Keratinocyte (primary cell): Measurements from ENCODE around the gene SLC22A31. TPM values are rescaled to one million over a fixed set of nuclear protein-coding genes. Genes with fewer than 3 reads are reported as not detected.

Experiments
- DNase-seq: peaks from one replicate; pipeline ENCODE4 v3.0.0-alpha.2; 2011; ENCODE audit warnings: low read depth, missing footprints, low spot score
- FAIRE-seq: peaks from 2 replicates; lab custom pipeline; 2011; peaks lifted over from hg19 to GRCh38; lab: Jason Lieb, UNC
- H2AFZ ChIP-seq: 2 replicates; pipeline ENCODE4 v1.6.0; 2012; ENCODE audit warnings: low read length, control low read depth, inconsistent platforms; ENCODE audit not compliant: control insufficient read depth
- H3K27ac ChIP-seq: 2 replicates; pipeline ENCODE4 v1.5.1; 2011; ENCODE audit warnings: low read length; ENCODE audit not compliant: control insufficient read depth, insufficient read depth
- H3K27me3 ChIP-seq: 3 replicates; pipeline ENCODE4 v1.6.0; 2011; ENCODE audit warnings: low read length; ENCODE audit not compliant: control insufficient read depth, insufficient read depth; ENCODE audit errors: extremely low read depth
- H3K36me3 ChIP-seq, 2 experiments: 2 replicates in 1 of 2; 3 replicates in 1 of 2; pipeline ENCODE4 v1.5.1; 2011; ENCODE audit warnings: low read length in 2 of 2, mild to moderate bottlenecking in 1 of 2; ENCODE audit not compliant: control insufficient read depth in 2 of 2, insufficient read depth in 2 of 2; ENCODE audit errors: extremely low read depth in 1 of 2
- H3K4me1 ChIP-seq: 3 replicates; pipeline ENCODE4 v1.5.1; 2011; ENCODE audit warnings: low read length; ENCODE audit not compliant: control insufficient read depth, insufficient read depth; ENCODE audit errors: extremely low read depth
- H3K4me2 ChIP-seq: 3 replicates; pipeline ENCODE4 v1.6.0; 2011; ENCODE audit warnings: low read depth, low read length; ENCODE audit not compliant: control insufficient read depth, insufficient read depth; ENCODE audit errors: extremely low read depth
- H3K4me3 ChIP-seq, 3 experiments: fragments of 200-600 bp in 1 of 3; sonication (generic) in 1 of 3; 2 replicates in 2 of 3; 3 replicates in 1 of 3; pipeline ENCODE4 v1.5.1; 2011 to 2016; ENCODE audit warnings: low read length in 3 of 3, mild to moderate bottlenecking in 3 of 3, control low read depth in 2 of 3, inconsistent platforms in 1 of 3, low read depth in 1 of 3, mixed read lengths in 1 of 3, mixed run types in 1 of 3, moderate library complexity in 1 of 3; ENCODE audit not compliant: control insufficient read depth in 2 of 3, insufficient read depth in 2 of 3; ENCODE audit errors: extremely low read depth in 1 of 3
- H3K79me2 ChIP-seq: 2 replicates; pipeline ENCODE4 v1.6.0; 2012; ENCODE audit warnings: low read length; ENCODE audit not compliant: control insufficient read depth, insufficient read depth
- H3K9ac ChIP-seq: 3 replicates; pipeline ENCODE4 v1.6.0; 2011; ENCODE audit warnings: low read length; ENCODE audit not compliant: control insufficient read depth, insufficient read depth; ENCODE audit errors: extremely low read depth
- H3K9me1 ChIP-seq: 3 replicates; pipeline ENCODE4 v1.6.0; 2011; ENCODE audit warnings: low read length; ENCODE audit not compliant: control insufficient read depth, insufficient read depth; ENCODE audit errors: extremely low read depth
- H3K9me3 ChIP-seq: 2 replicates; pipeline ENCODE4 v1.5.1; 2012; ENCODE audit warnings: low read depth, low read length; ENCODE audit not compliant: control insufficient read depth
- H4K20me1 ChIP-seq: 3 replicates; pipeline ENCODE4 v1.6.0; 2011; ENCODE audit warnings: low read length; ENCODE audit not compliant: control insufficient read depth, insufficient read depth; ENCODE audit errors: extremely low read depth
- CTCF ChIP-seq, 3 experiments: IDR thresholded peaks in 1 of 3; conservative IDR thresholded peaks in 1 of 3; optimal IDR thresholded peaks in 1 of 3; 2 replicates in 2 of 3; 3 replicates in 1 of 3; pipeline versions ENCODE3 to v1.5.1; 2011; ENCODE audit warnings: low read length in 3 of 3, mild to moderate bottlenecking in 3 of 3, moderate library complexity in 2 of 3, control low read depth in 1 of 3, inconsistent platforms in 1 of 3; ENCODE audit not compliant: insufficient read depth in 2 of 3; ENCODE audit errors: extremely low read depth in 1 of 3
- EZH2 ChIP-seq: IDR thresholded peaks from one replicate; pipeline ENCODE4 v1.6.1; 2012; ENCODE audit warnings: inconsistent platforms, mild to moderate bottlenecking, low read length, moderate library complexity
- dilution Hi-C: fragments of 300-500 bp; cut with MboI; formaldehyde crosslinking; loops from one replicate; pipeline ENCODE4 v1.7.0; 2020; ENCODE audit warnings: low sequenced_read_pairs; ENCODE audit not compliant: extremely low pct_ligation_motif_present
- polyA plus RNA-seq, 5 experiments: library from polyadenylated mRNA; depleted of rRNA in 3 of 5; stranded (reverse) in 3 of 5; stranded (forward) in 1 of 5; unstranded in 1 of 5; fragments of >200 nt; gene quantifications; 1 replicate in 1 of 5; 2 replicates in 3 of 5; 3 replicates in 1 of 5; pipeline versions ENCODE4 v1.2.1 to v1.2.3, GENCODE V29; 2011 to 2012; ENCODE audit warnings: missing spikeins in 2 of 5, low read depth in 1 of 5, low replicate concordance in 1 of 5

SLC22A31 gene
- polyA plus RNA-seq, 1 donor (not counting 4 experiments of a cell fraction or from before 2014, with no cell fraction given): not detected

GRCh38 chr16:89237733-89238132 is 37.4 kb upstream of the SLC22A31 start:
- no peak for TF ChIP-seq CTCF (optimal IDR thresholded peaks at IDR 0.05 in 1 of 3, IDR thresholded peaks at IDR 0.05 in 1 of 3, conservative IDR thresholded peaks at IDR 0.05 in 1 of 3; ENCODE audit: extremely low read depth in 1 of 3, insufficient read depth in 2 of 3, low read length in 3 of 3)
- TF ChIP-seq EZH2: no peak
- Histone ChIP-seq H3K4me1 (no peaks in the 10 kb centered on the region), H3K79me2 (peaks cover 7% of the 10 kb centered on the region), H3K4me3 (no peak overlapping the region), H3K9me1 (no peaks in the 10 kb centered on the region), H2AFZ (no peak overlapping the region), H3K27me3 (no peaks in the 10 kb centered on the region), H3K9ac (no peak overlapping the region), H3K9me3 (no peaks in the 10 kb centered on the region), H3K27ac (no peak overlapping the region), H3K36me3 (peaks cover 9% of the 10 kb centered on the region in 2 experiments), H4K20me1 (no peaks in the 10 kb centered on the region), H3K4me2 (no peak overlapping the region)
- DNase-seq (no peak), FAIRE-seq (no peak)
- dilution Hi-C loops: no loop called here

- H3K4me1 ChIP-seq: no peaks in the 10 kb centered on the region
- no peak overlapping the region for H3K27ac ChIP-seq
- no peak for FAIRE-seq
- H3K36me3 ChIP-seq: peaks cover 18 to 19% of the 10 kb centered on the region in 2 experiments
- H4K20me1 ChIP-seq: peaks cover 1% of the 10 kb centered on the region
- TF ChIP-seq CTCF (optimal IDR thresholded peaks at IDR 0.05 in 1 of 3, IDR thresholded peaks at IDR 0.05 in 1 of 3, conservative IDR thresholded peaks at IDR 0.05 in 1 of 3; ENCODE audit: extremely low read depth in 1 of 3, insufficient read depth in 2 of 3, low read length in 3 of 3) (no peak), EZH2 (no peak)
- no peak overlapping the region for H3K9ac ChIP-seq
- no peaks in the 10 kb centered on the region for H3K27me3 ChIP-seq
- H3K4me3 ChIP-seq: no peak overlapping the region
- no peaks in the 10 kb centered on the region for H3K9me3 ChIP-seq
- H3K9me1 ChIP-seq: no peaks in the 10 kb centered on the region
- no peak overlapping the region for H3K4me2 ChIP-seq
- peaks cover 8% of the 10 kb centered on the region for H3K79me2 ChIP-seq
- H2AFZ ChIP-seq: no peak overlapping the region
- dilution Hi-C loops: no loop called here
- no peak for DNase-seq
Observed at GRCh38 chr16:89233678-89234490, 33.5 kb upstream of the SLC22A31 start.
